B cell (primary cell): ENCODE results near the gene BCL7B. TPM values are rescaled to one million over a fixed set of nuclear protein-coding genes. Genes with fewer than 3 reads are reported as not detected.
"Not testable (repeated sequence)": the region's sequence is repeated elsewhere in the genome, so short reads cannot be mapped to it uniquely, and the experiment has no call there.

Experiments used
- ATAC-seq: fragments of 200-7000 bp; cut with Tn5 transposase; one replicate; pipeline ENCODE4 v1.10.0; 2021; ENCODE audit warnings: low read depth, mild to moderate bottlenecking, moderate number of reproducible peaks, moderate library complexity
- CTCF ChIA-PET: fragments of 350-600 bp; sonication (Branson Sonifier 250); formaldehyde crosslinking; loops from one replicate; lab custom pipeline; 2021; ENCODE audit warnings: antibody characterized with exemption, inconsistent platforms; lab: Charles Lee
- POLR2A ChIA-PET: fragments of 350-600 bp; sonication (Branson Sonifier 250); formaldehyde crosslinking; loops from one replicate; lab custom pipeline; 2021; ENCODE audit warnings: antibody characterized with exemption; lab: Charles Lee
- DNase-seq: peaks from one replicate; pipeline ENCODE4 v3.0.0; 2013
- H2AFZ ChIP-seq: 2 replicates; pipeline ENCODE4 v1.6.1; 2012; ENCODE audit warnings: mild to moderate bottlenecking, low read depth, low read length; ENCODE audit not compliant: insufficient read depth, poor library complexity, severe bottlenecking
- H3K27ac ChIP-seq, 2 donors: 1 replicate in 1 of 2; 2 replicates in 1 of 2; pipeline ENCODE4 v1.5.1; 2012 to 2013; ENCODE audit warnings: low read length in 2 of 2, mild to moderate bottlenecking in 2 of 2, moderate library complexity in 1 of 2
- H3K27me3 ChIP-seq, 4 experiments: fragments of 200-600 bp in 1 of 4; sonication (generic) in 1 of 4; replicated peaks in 1 of 4; 1 replicate in 2 of 4; 2 replicates in 2 of 4; pipeline versions ENCODE4 v1.6.1 to v1.7.0; 2013 to 2016; ENCODE audit warnings: low read length in 3 of 4, mild to moderate bottlenecking in 2 of 4, mixed read lengths in 1 of 4, moderate library complexity in 1 of 4; ENCODE audit not compliant: insufficient read depth in 4 of 4, control insufficient read depth in 3 of 4; ENCODE audit errors: control extremely low read depth in 1 of 4
- H3K36me3 ChIP-seq, 2 experiments: replicated peaks in 1 of 2; 1 replicate in 1 of 2; 2 replicates in 1 of 2; pipeline versions ENCODE4 v1.6.1 to v1.7.1; 2013; ENCODE audit warnings: low read length in 1 of 2; ENCODE audit not compliant: insufficient read depth in 2 of 2, control insufficient read depth in 1 of 2; ENCODE audit errors: control extremely low read depth in 1 of 2, extremely low read depth in 1 of 2
- H3K4me1 ChIP-seq, 2 donors: fragments of 200-600 bp in 1 of 2; sonication (generic) in 1 of 2; 1 replicate in 1 of 2; 2 replicates in 1 of 2; pipeline versions ENCODE4 v1.5.1 to v1.6.1; 2013 to 2017; ENCODE audit warnings: low read length in 2 of 2; ENCODE audit not compliant: control insufficient read depth in 2 of 2, insufficient read depth in 2 of 2
- H3K4me2 ChIP-seq: replicated peaks from 2 replicates; pipeline ENCODE3; 2012; ENCODE audit warnings: mild to moderate bottlenecking, low read depth, low read length; ENCODE audit not compliant: poor library complexity, severe bottlenecking
- H3K4me3 ChIP-seq, 5 experiments: fragments of 200-600 bp in 1 of 5; sonication (generic) in 1 of 5; 1 replicate in 3 of 5; 2 replicates in 2 of 5; pipeline versions ENCODE4 v1.5.1 to v1.7.0; 2011 to 2016; ENCODE audit warnings: low read length in 4 of 5, mild to moderate bottlenecking in 4 of 5, low read depth in 2 of 5, control low read depth in 1 of 5, moderate library complexity in 1 of 5; ENCODE audit not compliant: insufficient read depth in 1 of 5; ENCODE audit errors: control extremely low read depth in 1 of 5, extremely low read depth in 1 of 5
- H3K79me2 ChIP-seq: fragments of 200-600 bp; sonication (generic); one replicate; pipeline ENCODE4 v1.6.0; 2016; ENCODE audit warnings: low read length; ENCODE audit not compliant: control insufficient read depth, insufficient read depth
- H3K9ac ChIP-seq: fragments of 200-600 bp; sonication (generic); 2 replicates; pipeline ENCODE4 v1.6.1; 2017; ENCODE audit warnings: mild to moderate bottlenecking, low read length, moderate library complexity
- H3K9me3 ChIP-seq, 3 donors: one replicate each; pipeline versions ENCODE4 v1.6.1 to v1.7.1; 2013; ENCODE audit warnings: low read length in 2 of 3; ENCODE audit not compliant: control insufficient read depth in 2 of 3, insufficient read depth in 1 of 3; ENCODE audit errors: control extremely low read depth in 1 of 3
- H4K20me1 ChIP-seq: 2 replicates; pipeline ENCODE4 v1.6.0; 2012; ENCODE audit warnings: mild to moderate bottlenecking, low read length; ENCODE audit not compliant: insufficient read depth, control insufficient read depth, poor library complexity, severe bottlenecking
- H3K27ac Mint-ChIP-seq: one replicate; pipeline ENCODE4 v1.8.0; 2021; ENCODE audit warnings: mixed read lengths
- H3K27me3 Mint-ChIP-seq: one replicate; pipeline ENCODE4 v1.8.0; 2021; ENCODE audit warnings: mixed read lengths
- H3K4me1 Mint-ChIP-seq: one replicate; pipeline ENCODE4 v1.8.0; 2021; ENCODE audit warnings: mixed read lengths
- H3K4me3 Mint-ChIP-seq: one replicate; pipeline ENCODE4 v1.8.0; 2021; ENCODE audit warnings: mixed read lengths
- H3K9me3 Mint-ChIP-seq: one replicate; pipeline ENCODE4 v1.8.0; 2022; ENCODE audit warnings: mixed read lengths; ENCODE audit not compliant: insufficient read depth
- WGBS: methylation state at CpG from one replicate; pipeline ENCODE4 v1.1.5; 2013; ENCODE audit warnings: missing lambda C conversion rate; ENCODE audit not compliant: insufficient coverage; 5-methylcytosine and 5-hydroxymethylcytosine counted together
- intact Hi-C: fragments of 100-400 bp; cut with micrococcal nuclease; formaldehyde crosslinking; loops from one replicate; pipeline ENCODE4 v1.10.0; 2022
- polyA plus RNA-seq: library from polyadenylated mRNA; depleted of rRNA; stranded (reverse); fragments of >200 nt; gene quantifications from 2 replicates; pipeline ENCODE4 v1.2.3, GENCODE V29; 2012
- total RNA-seq, 2 donors: library from RNA; stranded (reverse); fragments of 120-200 nt in 1 of 2; gene quantifications; 1 replicate in 1 of 2; 2 replicates in 1 of 2; pipeline versions ENCODE4 v1.2.3 to v1.2.4, GENCODE V29; 2013 to 2022
- TF ChIP-seq, protein P1 (sequence below): fragments of 200-600 bp; IDR thresholded peaks from one replicate; pipeline ENCODE4 v1.8.0; 2022; ENCODE audit warnings: antibody characterized with exemption, mild to moderate bottlenecking

Gene BCL7B
- total and polyA plus RNA-seq, 2 donors (not counting 1 experiment from before 2014, with no cell fraction given), result 61.9 to 69.8 TPM

DNA sequence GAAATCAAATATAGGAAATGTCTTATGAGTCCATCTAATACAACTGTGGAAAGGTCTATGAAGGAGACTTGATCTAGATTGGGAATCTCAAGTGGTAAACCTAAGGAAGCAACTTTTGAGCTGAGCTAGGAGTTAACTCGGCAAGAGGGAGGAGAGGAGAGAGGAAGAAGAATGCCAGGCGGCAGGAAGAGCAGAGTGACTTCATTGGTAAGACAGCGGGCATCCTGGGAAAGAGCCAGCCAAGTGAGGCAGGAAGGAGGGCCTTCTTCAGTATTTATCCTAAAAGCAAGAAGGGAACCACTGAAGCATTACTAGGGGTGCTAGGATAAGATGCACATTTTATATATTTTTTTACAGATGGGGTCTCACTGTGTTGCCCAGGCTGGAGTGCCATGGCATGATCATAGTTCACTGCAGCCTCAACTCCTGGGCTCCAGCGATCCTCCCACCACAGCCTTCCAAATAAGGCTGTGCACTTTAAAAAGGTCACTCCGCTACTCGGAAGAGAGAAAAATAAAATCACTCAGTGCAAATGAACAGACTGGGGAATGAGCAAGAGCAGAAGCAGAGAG is 2.0 kb downstream of the BCL7B start:
- ChIA-PET CTCF (no interaction called here), POLR2A (no interaction called here)
- H2AFZ ChIP-seq, result no peak overlapping the region
- H3K4me3 ChIP-seq, result no peak overlapping the region
- WGBS, result 96% methylated on average over 3 of the region's 6 CpGs
- DNase-seq, result no peak
- H3K79me2 ChIP-seq, result peaks cover 64% of the 10 kb centered on the region
- H3K27ac ChIP-seq, result peak overlapping the region in 1 of 2 donors; percentile 99
- no peaks in the 10 kb centered on the region for H3K9me3 Mint-ChIP-seq
- H3K4me1 ChIP-seq, result peaks cover 14 to 21% of the 10 kb centered on the region in 2 donors
- no peak for ATAC-seq
- H3K4me1 Mint-ChIP-seq, result peaks cover 30% of the 10 kb centered on the region
- no peaks in the 10 kb centered on the region for H3K27me3 ChIP-seq
- H3K27me3 Mint-ChIP-seq, result no peaks in the 10 kb centered on the region
- peak overlapping the region; percentile 92 for H3K4me3 Mint-ChIP-seq
- H3K9ac ChIP-seq, result no peak overlapping the region
- no peaks in the 10 kb centered on the region for H3K9me3 ChIP-seq
- intact Hi-C loops, result no loop called here
- H3K27ac Mint-ChIP-seq, result peak overlapping the region; percentile 28
- peak overlapping the region; percentile 86 for H3K4me2 ChIP-seq
- H4K20me1 ChIP-seq, result peaks cover 52% of the 10 kb centered on the region
- TF ChIP-seq, protein P1, sequence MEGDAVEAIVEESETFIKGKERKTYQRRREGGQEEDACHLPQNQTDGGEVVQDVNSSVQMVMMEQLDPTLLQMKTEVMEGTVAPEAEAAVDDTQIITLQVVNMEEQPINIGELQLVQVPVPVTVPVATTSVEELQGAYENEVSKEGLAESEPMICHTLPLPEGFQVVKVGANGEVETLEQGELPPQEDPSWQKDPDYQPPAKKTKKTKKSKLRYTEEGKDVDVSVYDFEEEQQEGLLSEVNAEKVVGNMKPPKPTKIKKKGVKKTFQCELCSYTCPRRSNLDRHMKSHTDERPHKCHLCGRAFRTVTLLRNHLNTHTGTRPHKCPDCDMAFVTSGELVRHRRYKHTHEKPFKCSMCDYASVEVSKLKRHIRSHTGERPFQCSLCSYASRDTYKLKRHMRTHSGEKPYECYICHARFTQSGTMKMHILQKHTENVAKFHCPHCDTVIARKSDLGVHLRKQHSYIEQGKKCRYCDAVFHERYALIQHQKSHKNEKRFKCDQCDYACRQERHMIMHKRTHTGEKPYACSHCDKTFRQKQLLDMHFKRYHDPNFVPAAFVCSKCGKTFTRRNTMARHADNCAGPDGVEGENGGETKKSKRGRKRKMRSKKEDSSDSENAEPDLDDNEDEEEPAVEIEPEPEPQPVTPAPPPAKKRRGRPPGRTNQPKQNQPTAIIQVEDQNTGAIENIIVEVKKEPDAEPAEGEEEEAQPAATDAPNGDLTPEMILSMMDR, result no peak
- H3K36me3 ChIP-seq, result peaks cover 0 to 22% of the 10 kb centered on the region in 2 experiments

DNA sequence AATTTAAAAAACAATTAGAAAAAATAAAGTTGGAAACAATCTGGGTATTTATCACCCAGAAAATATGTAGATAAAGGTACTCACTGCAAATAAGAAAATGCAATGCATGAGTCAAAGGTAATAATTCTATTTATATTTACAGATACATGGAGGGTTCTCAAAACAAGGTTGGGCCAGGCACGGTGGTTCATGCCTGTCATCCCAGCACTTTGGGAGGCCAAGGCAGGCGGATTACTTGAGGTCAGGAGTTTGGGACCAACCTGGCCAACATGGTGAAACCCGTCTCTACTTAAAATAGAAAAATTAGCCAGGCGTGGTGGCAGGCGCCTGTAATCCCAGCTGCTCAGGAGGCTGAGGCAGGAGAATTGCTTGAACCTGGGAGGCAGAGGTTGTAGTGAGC is 7.4 kb downstream of the BCL7B start:
- CTCF ChIA-PET, result interaction anchor here (1.3 kb wide), 1 partner anchor 57 kb away, joined by 3 read pairs; no protein-coding TSS in a partner anchor
- H2AFZ ChIP-seq, H3K4me2 ChIP-seq, H3K27me3 ChIP-seq, H3K4me3 ChIP-seq, H3K9me3 ChIP-seq, H3K4me1 ChIP-seq, H3K27ac ChIP-seq, DNase-seq, intact Hi-C loops, H3K27me3 Mint-ChIP-seq, H3K9me3 Mint-ChIP-seq, H3K9ac ChIP-seq, H3K27ac Mint-ChIP-seq, ATAC-seq, H3K4me3 Mint-ChIP-seq: not testable (repeated sequence)
- WGBS, result 90% methylated on average over 5 of the region's 5 CpGs
- Histone ChIP-seq H3K79me2 (peaks cover 91% of the 10 kb centered on the region), H3K36me3 (peaks cover 0 to 43% of the 10 kb centered on the region in 2 experiments), H4K20me1 (peaks cover 81% of the 10 kb centered on the region)
- peaks cover 18% of the 10 kb centered on the region for H3K4me1 Mint-ChIP-seq
- POLR2A ChIA-PET, result interaction anchor here (0.7 kb wide), 1 partner anchor 28 kb away, joined by 3 read pairs; the partner anchor contains the start of gene BAZ1B
